Measurements from ENCODE around the gene NUDT5.
"Not testable (repeated sequence)": the region's sequence is repeated elsewhere in the genome, so short reads cannot be mapped to it uniquely, and the experiment has no call there.

The NUDT5 gene

GRCh38 chr10:12226438-12226837 lies 30.7 kb upstream of the NUDT5 start:
- not testable (repeated sequence) for H3K27ac ChIP-seq (ENCODE audit: low read depth in 2 of 2, low read length in 2 of 2); H3K9me3 ChIP-seq (ENCODE audit: control insufficient read depth in 2 of 2, low read length in 2 of 2); H3K4me3 ChIP-seq (ENCODE audit: low read length in 2 of 2); H3K4me1 ChIP-seq (ENCODE audit: control insufficient read depth in 2 of 2, insufficient read depth in 2 of 2, low read length in 2 of 2); H3K27me3 ChIP-seq (ENCODE audit: control insufficient read depth in 2 of 2, insufficient read depth in 2 of 2, low read length in 2 of 2); H3K9ac ChIP-seq (ENCODE audit: low read depth in 1 of 2, low read length in 2 of 2)
- H3K36me3 ChIP-seq (ENCODE audit: control insufficient read depth in 2 of 2, insufficient read depth in 2 of 2, low read length in 2 of 2), result peaks cover 14 to 22% of the 10 kb centered on the region in 2 donors

- H3K27me3 ChIP-seq (ENCODE audit: control insufficient read depth in 2 of 2, insufficient read depth in 2 of 2, low read length in 2 of 2), result no peaks in the 10 kb centered on the region
- no peaks in the 10 kb centered on the region for H3K9me3 ChIP-seq (ENCODE audit: control insufficient read depth in 2 of 2, low read length in 2 of 2)
- peaks cover under 1 to 2% of the 10 kb centered on the region in 2 donors for H3K4me1 ChIP-seq (ENCODE audit: control insufficient read depth in 2 of 2, insufficient read depth in 2 of 2, low read length in 2 of 2)
- H3K36me3 ChIP-seq (ENCODE audit: control insufficient read depth in 2 of 2, insufficient read depth in 2 of 2, low read length in 2 of 2), result peaks cover 11 to 18% of the 10 kb centered on the region in 2 donors
- H3K27ac ChIP-seq (ENCODE audit: low read depth in 2 of 2, low read length in 2 of 2), result no peak overlapping the region
- no peak overlapping the region for H3K9ac ChIP-seq (ENCODE audit: low read depth in 1 of 2, low read length in 2 of 2)
- no peak overlapping the region for H3K4me3 ChIP-seq (ENCODE audit: low read length in 2 of 2)
Observed at GRCh38 chr10:12225444-12225843, 29.8 kb upstream of the NUDT5 start.

GRCh38 chr10:12221323-12222298 lies 25.9 kb upstream of the NUDT5 start:
- H3K27me3 ChIP-seq (ENCODE audit: control insufficient read depth in 2 of 2, insufficient read depth in 2 of 2, low read length in 2 of 2), result no peaks in the 10 kb centered on the region
- H3K9me3 ChIP-seq (ENCODE audit: control insufficient read depth in 2 of 2, low read length in 2 of 2), result no peaks in the 10 kb centered on the region
- peaks cover 3 to 5% of the 10 kb centered on the region in 2 donors for H3K4me1 ChIP-seq (ENCODE audit: control insufficient read depth in 2 of 2, insufficient read depth in 2 of 2, low read length in 2 of 2)
- H3K4me3 ChIP-seq (ENCODE audit: low read length in 2 of 2), result no peak overlapping the region
- no peak overlapping the region for H3K27ac ChIP-seq (ENCODE audit: low read depth in 2 of 2, low read length in 2 of 2)
- H3K9ac ChIP-seq (ENCODE audit: low read depth in 1 of 2, low read length in 2 of 2), result no peak overlapping the region
- peaks cover 11 to 26% of the 10 kb centered on the region in 2 donors for H3K36me3 ChIP-seq (ENCODE audit: control insufficient read depth in 2 of 2, insufficient read depth in 2 of 2, low read length in 2 of 2)

GRCh38 chr10:12218991-12219390 lies 23.3 kb upstream of the NUDT5 start:
- no peak overlapping the region for H3K27ac ChIP-seq (ENCODE audit: low read depth in 2 of 2, low read length in 2 of 2)
- no peak overlapping the region for H3K9ac ChIP-seq (ENCODE audit: low read depth in 1 of 2, low read length in 2 of 2)
- H3K4me3 ChIP-seq (ENCODE audit: low read length in 2 of 2), result no peak overlapping the region
- H3K27me3 ChIP-seq (ENCODE audit: control insufficient read depth in 2 of 2, insufficient read depth in 2 of 2, low read length in 2 of 2), result no peaks in the 10 kb centered on the region
- H3K36me3 ChIP-seq (ENCODE audit: control insufficient read depth in 2 of 2, insufficient read depth in 2 of 2, low read length in 2 of 2), result peaks cover 11 to 23% of the 10 kb centered on the region in 2 donors
- H3K9me3 ChIP-seq (ENCODE audit: control insufficient read depth in 2 of 2, low read length in 2 of 2), result no peaks in the 10 kb centered on the region
- H3K4me1 ChIP-seq (ENCODE audit: control insufficient read depth in 2 of 2, insufficient read depth in 2 of 2, low read length in 2 of 2), result peaks cover 10 to 14% of the 10 kb centered on the region in 2 donors

- H3K27ac ChIP-seq (ENCODE audit: low read depth in 2 of 2, low read length in 2 of 2), result no peak overlapping the region
- H3K9ac ChIP-seq (ENCODE audit: low read depth in 1 of 2, low read length in 2 of 2), result no peak overlapping the region
- H3K4me3 ChIP-seq (ENCODE audit: low read length in 2 of 2), result peak overlapping the region; percentile 2 to 62
Observed at GRCh38 chr10:12214763-12215218, 19.1 kb upstream of the NUDT5 start.

GRCh38 chr10:12214093-12214492 lies 18.4 kb upstream of the NUDT5 start:
- H3K9me3 ChIP-seq (ENCODE audit: control insufficient read depth in 2 of 2, low read length in 2 of 2), result no peaks in the 10 kb centered on the region
- H3K27ac ChIP-seq (ENCODE audit: low read depth in 2 of 2, low read length in 2 of 2), result peak overlapping the region in 1 of 2 donors; percentile 20
- H3K9ac ChIP-seq (ENCODE audit: low read depth in 1 of 2, low read length in 2 of 2), result no peak overlapping the region
- no peaks in the 10 kb centered on the region for H3K27me3 ChIP-seq (ENCODE audit: control insufficient read depth in 2 of 2, insufficient read depth in 2 of 2, low read length in 2 of 2)
- H3K36me3 ChIP-seq (ENCODE audit: control insufficient read depth in 2 of 2, insufficient read depth in 2 of 2, low read length in 2 of 2), result peaks cover 38 to 41% of the 10 kb centered on the region in 2 donors
- peaks cover 9% of the 10 kb centered on the region in 2 donors for H3K4me1 ChIP-seq (ENCODE audit: control insufficient read depth in 2 of 2, insufficient read depth in 2 of 2, low read length in 2 of 2)
- H3K4me3 ChIP-seq (ENCODE audit: low read length in 2 of 2), result no peak overlapping the region

More at GRCh38 chr10:12214763-12215218, 19.1 kb upstream of the NUDT5 start:
- H3K27me3 ChIP-seq (ENCODE audit: control insufficient read depth in 2 of 2, insufficient read depth in 2 of 2, low read length in 2 of 2), result no peaks in the 10 kb centered on the region
- no peaks in the 10 kb centered on the region for H3K9me3 ChIP-seq (ENCODE audit: control insufficient read depth in 2 of 2, low read length in 2 of 2)
- peaks cover 36 to 41% of the 10 kb centered on the region in 2 donors for H3K36me3 ChIP-seq (ENCODE audit: control insufficient read depth in 2 of 2, insufficient read depth in 2 of 2, low read length in 2 of 2)
- peaks cover 9% of the 10 kb centered on the region in 2 donors for H3K4me1 ChIP-seq (ENCODE audit: control insufficient read depth in 2 of 2, insufficient read depth in 2 of 2, low read length in 2 of 2)

GRCh38 chr10:12213621-12214020 lies 17.9 kb upstream of the NUDT5 start:
- no peak overlapping the region for H3K27ac ChIP-seq (ENCODE audit: low read depth in 2 of 2, low read length in 2 of 2)

GRCh38 chr10:12212454-12212853 lies 16.8 kb upstream of the NUDT5 start:
- Histone ChIP-seq H3K27me3 (ENCODE audit: control insufficient read depth in 2 of 2, insufficient read depth in 2 of 2, low read length in 2 of 2) (no peaks in the 10 kb centered on the region), H3K4me3 (ENCODE audit: low read length in 2 of 2) (no peak overlapping the region), H3K4me1 (ENCODE audit: control insufficient read depth in 2 of 2, insufficient read depth in 2 of 2, low read length in 2 of 2) (peaks cover 9% of the 10 kb centered on the region in 2 donors), H3K27ac (ENCODE audit: low read depth in 2 of 2, low read length in 2 of 2) (no peak overlapping the region), H3K9me3 (ENCODE audit: control insufficient read depth in 2 of 2, low read length in 2 of 2) (no peaks in the 10 kb centered on the region), H3K36me3 (ENCODE audit: control insufficient read depth in 2 of 2, insufficient read depth in 2 of 2, low read length in 2 of 2) (peaks cover 31 to 38% of the 10 kb centered on the region in 2 donors), H3K9ac (ENCODE audit: low read depth in 1 of 2, low read length in 2 of 2) (no peak overlapping the region)

More at GRCh38 chr10:12213621-12214020, 17.9 kb upstream of the NUDT5 start:
- no peaks in the 10 kb centered on the region for H3K9me3 ChIP-seq (ENCODE audit: control insufficient read depth in 2 of 2, low read length in 2 of 2)
- no peak overlapping the region for H3K9ac ChIP-seq (ENCODE audit: low read depth in 1 of 2, low read length in 2 of 2)
- no peak overlapping the region for H3K4me3 ChIP-seq (ENCODE audit: low read length in 2 of 2)
- peaks cover 9% of the 10 kb centered on the region in 2 donors for H3K4me1 ChIP-seq (ENCODE audit: control insufficient read depth in 2 of 2, insufficient read depth in 2 of 2, low read length in 2 of 2)
- peaks cover 35 to 37% of the 10 kb centered on the region in 2 donors for H3K36me3 ChIP-seq (ENCODE audit: control insufficient read depth in 2 of 2, insufficient read depth in 2 of 2, low read length in 2 of 2)
- no peaks in the 10 kb centered on the region for H3K27me3 ChIP-seq (ENCODE audit: control insufficient read depth in 2 of 2, insufficient read depth in 2 of 2, low read length in 2 of 2)

- H3K4me1 ChIP-seq (ENCODE audit: control insufficient read depth in 2 of 2, insufficient read depth in 2 of 2, low read length in 2 of 2), result no peaks in the 10 kb centered on the region
- no peak overlapping the region for H3K4me3 ChIP-seq (ENCODE audit: low read length in 2 of 2)
- H3K27ac ChIP-seq (ENCODE audit: low read depth in 2 of 2, low read length in 2 of 2), result no peak overlapping the region
- no peaks in the 10 kb centered on the region for H3K9me3 ChIP-seq (ENCODE audit: control insufficient read depth in 2 of 2, low read length in 2 of 2)
- no peaks in the 10 kb centered on the region for H3K27me3 ChIP-seq (ENCODE audit: control insufficient read depth in 2 of 2, insufficient read depth in 2 of 2, low read length in 2 of 2)
- H3K9ac ChIP-seq (ENCODE audit: low read depth in 1 of 2, low read length in 2 of 2), result no peak overlapping the region
- H3K36me3 ChIP-seq (ENCODE audit: control insufficient read depth in 2 of 2, insufficient read depth in 2 of 2, low read length in 2 of 2), result peaks cover 28 to 37% of the 10 kb centered on the region in 2 donors
Observed at GRCh38 chr10:12208460-12208859, 12.8 kb upstream of the NUDT5 start.

- peaks cover 22 to 43% of the 10 kb centered on the region in 2 donors for H3K36me3 ChIP-seq (ENCODE audit: control insufficient read depth in 2 of 2, insufficient read depth in 2 of 2, low read length in 2 of 2)
- no peak overlapping the region for H3K27ac ChIP-seq (ENCODE audit: low read depth in 2 of 2, low read length in 2 of 2)
- H3K4me1 ChIP-seq (ENCODE audit: control insufficient read depth in 2 of 2, insufficient read depth in 2 of 2, low read length in 2 of 2), result no peaks in the 10 kb centered on the region
- H3K9ac ChIP-seq (ENCODE audit: low read depth in 1 of 2, low read length in 2 of 2), result no peak overlapping the region
- no peaks in the 10 kb centered on the region for H3K9me3 ChIP-seq (ENCODE audit: control insufficient read depth in 2 of 2, low read length in 2 of 2)
- no peaks in the 10 kb centered on the region for H3K27me3 ChIP-seq (ENCODE audit: control insufficient read depth in 2 of 2, insufficient read depth in 2 of 2, low read length in 2 of 2)
- H3K4me3 ChIP-seq (ENCODE audit: low read length in 2 of 2), result no peak overlapping the region
Observed at GRCh38 chr10:12207114-12207513, 11.4 kb upstream of the NUDT5 start.

Data from mucosa of rectum (tissue), 2 donors.